Measurements from ENCODE around the gene DUSP15. TPM values are rescaled to one million over a fixed set of nuclear protein-coding genes. Genes with fewer than 3 reads are reported as not detected.

Gene DUSP15
- total RNA-seq, 1 experiment from 2014 or later: 9.1 TPM

GRCh38 chr20:31848088-31848999, 22.0 kb downstream of the DUSP15 start:
- Histone ChIP-seq H3K4me3 (ENCODE audit: low read depth, low read length) (no peak overlapping the region), H3K27me3 (replicated peaks; ENCODE audit: control insufficient read depth, insufficient read depth, low read length) (peaks cover 11% of the 10 kb centered on the region), H3K4me1 (peaks cover 7% of the 10 kb centered on the region; the same call in 1 of the 2 replicates), H3K36me3 (ENCODE audit: control insufficient read depth, insufficient read depth, low read length) (no peaks in the 10 kb centered on the region), H3K9me3 (no peaks in the 10 kb centered on the region)
- ChIA-PET POLR2A (no interaction called here), CTCF (interaction anchor here (0.7 to 2.0 kb wide), 4 partner anchors 25 to 236 kb away, joined by 3 to 5 read pairs (median 4); partner anchors contain the start of gene PDRG1)
- BruUV-seq (replicated peaks): no TSS peak
- H3K9me3 Mint-ChIP-seq (ENCODE audit: unreplicated experiment): no peaks in the 10 kb centered on the region
- H3K27ac Mint-ChIP-seq (ENCODE audit: unreplicated experiment): no peak overlapping the region
- TF ChIP-seq CTCF (IDR thresholded peaks at IDR 0.05; ENCODE audit: insufficient read depth in 1 of 2, low read depth in 1 of 2, low read length in 1 of 2, severe bottlenecking in 1 of 2, unreplicated experiment in 1 of 2): no peak
- DNase-seq: no peak
- H3K36me3 Mint-ChIP-seq (ENCODE audit: insufficient read depth, unreplicated experiment): no peaks in the 10 kb centered on the region
- intact Hi-C loops (cut with micrococcal nuclease; ENCODE audit: unreplicated experiment): no loop called here
- peaks cover 18% of the 10 kb centered on the region for H3K27me3 Mint-ChIP-seq (ENCODE audit: insufficient read depth, unreplicated experiment)
- H3K4me1 Mint-ChIP-seq (ENCODE audit: low read depth, unreplicated experiment): no peaks in the 10 kb centered on the region
- H3K4me3 Mint-ChIP-seq (ENCODE audit: unreplicated experiment): no peak overlapping the region

DNA sequence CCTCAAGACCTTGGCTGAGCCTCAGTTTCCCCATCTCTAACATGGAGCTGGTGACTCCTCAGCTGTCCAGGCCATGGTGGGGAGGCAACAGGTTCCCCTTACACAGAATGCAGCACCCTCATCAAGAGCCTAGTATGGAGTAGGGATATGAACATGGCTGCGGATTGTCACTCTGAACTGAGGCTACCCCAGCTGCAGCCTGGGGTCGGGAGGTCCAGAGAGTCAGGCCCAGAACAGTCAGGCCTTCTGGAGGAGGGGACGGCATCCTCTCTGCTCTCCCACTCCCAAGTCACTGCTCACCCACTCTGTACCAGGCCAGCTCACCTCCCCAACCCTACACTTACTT, 23.6 kb downstream of the DUSP15 start:
- Mint-ChIP-seq H3K27me3 (ENCODE audit: insufficient read depth, unreplicated experiment) (peaks cover 18% of the 10 kb centered on the region), H3K4me1 (ENCODE audit: low read depth, unreplicated experiment) (no peaks in the 10 kb centered on the region), H3K4me3 (ENCODE audit: unreplicated experiment) (no peak overlapping the region), H3K36me3 (ENCODE audit: insufficient read depth, unreplicated experiment) (no peaks in the 10 kb centered on the region), H3K27ac (ENCODE audit: unreplicated experiment) (no peak overlapping the region), H3K9me3 (ENCODE audit: unreplicated experiment) (no peaks in the 10 kb centered on the region)
- Histone ChIP-seq H3K36me3 (ENCODE audit: control insufficient read depth, insufficient read depth, low read length) (no peaks in the 10 kb centered on the region), H3K4me3 (ENCODE audit: low read depth, low read length) (no peak overlapping the region), H3K4me1 (peaks cover 7% of the 10 kb centered on the region; the same call in 1 of the 2 replicates), H3K27me3 (replicated peaks; ENCODE audit: control insufficient read depth, insufficient read depth, low read length) (peaks cover 10% of the 10 kb centered on the region), H3K9me3 (no peaks in the 10 kb centered on the region)
- POLR2A ChIA-PET: no interaction called here
- intact Hi-C loops (cut with micrococcal nuclease; ENCODE audit: unreplicated experiment): loop anchor here (1.0 kb wide), 1 partner anchor 23 kb away; no protein-coding TSS in a partner anchor
- CTCF ChIA-PET: interaction anchor here (0.6 to 2.5 kb wide), 23 partner anchors 9 to 234 kb away, joined by 3 to 14 read pairs (median 5); partner anchors contain the start of gene PDRG1
- TF ChIP-seq CTCF (IDR thresholded peaks at IDR 0.05; ENCODE audit: insufficient read depth in 1 of 2, low read depth in 1 of 2, low read length in 1 of 2, severe bottlenecking in 1 of 2, unreplicated experiment in 1 of 2): peak in 1 of 2 experiments; percentile 1
- DNase-seq: no peak
- BruUV-seq (replicated peaks): no TSS peak

DNA sequence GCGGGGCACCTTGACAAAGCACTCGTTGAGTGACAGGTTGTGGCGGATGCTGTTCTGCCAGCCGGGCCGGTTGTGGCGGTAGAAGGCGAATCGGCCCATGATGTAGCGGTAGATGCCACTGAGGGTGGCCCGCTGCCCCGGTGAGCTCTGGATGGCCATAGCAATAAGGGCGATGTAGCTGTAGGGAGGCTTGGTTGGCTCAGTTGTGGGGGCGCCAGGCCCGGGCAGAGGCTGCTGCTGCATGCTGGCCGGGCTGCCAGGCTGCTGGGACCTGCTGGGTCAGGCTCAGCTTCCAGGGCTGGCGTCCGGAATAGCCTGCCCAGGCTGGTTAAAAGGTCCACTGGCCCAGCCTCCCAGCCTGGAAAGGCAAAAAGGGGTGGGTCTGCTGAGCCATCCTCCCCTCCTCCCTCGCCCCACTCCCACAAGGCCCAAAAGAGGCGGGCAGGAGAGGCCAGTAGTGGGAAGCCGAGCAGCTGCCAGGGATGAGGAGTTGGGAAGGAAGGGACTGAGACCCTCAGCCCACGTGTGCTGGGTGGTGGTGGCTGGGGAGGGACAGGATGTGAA, 24.9 kb downstream of the DUSP15 start, which contains the start of gene FOXS1:
FOXS1 (minus strand) TSS at position 305 of the 564 bp plus-strand sequence; CDS start at position 243, 62 bp downstream.
- no peak for TF ChIP-seq CTCF (IDR thresholded peaks at IDR 0.05; ENCODE audit: insufficient read depth in 1 of 2, low read depth in 1 of 2, low read length in 1 of 2, severe bottlenecking in 1 of 2, unreplicated experiment in 1 of 2)
- no peak within 1 kb of the TSS for H3K4me3 ChIP-seq (ENCODE audit: low read depth, low read length)
- ChIA-PET POLR2A (no interaction called here), CTCF (interaction anchor here (0.5 to 2.5 kb wide), 4 partner anchors 10 to 172 kb away, joined by 3 to 13 read pairs (median 6); no protein-coding TSS in a partner anchor)
- H3K36me3 ChIP-seq (ENCODE audit: control insufficient read depth, insufficient read depth, low read length): no peaks in the 10 kb centered on the region
- Mint-ChIP-seq H3K4me1 (ENCODE audit: low read depth, unreplicated experiment) (no peaks in the 10 kb centered on the region), H3K36me3 (ENCODE audit: insufficient read depth, unreplicated experiment) (no peaks in the 10 kb centered on the region), H3K4me3 (ENCODE audit: unreplicated experiment) (no peak within 1 kb of the TSS), H3K9me3 (ENCODE audit: unreplicated experiment) (no peaks in the 10 kb centered on the region), H3K27me3 (ENCODE audit: insufficient read depth, unreplicated experiment) (peaks cover 10% of the 10 kb centered on the region), H3K27ac (ENCODE audit: unreplicated experiment) (no peak within 1 kb of the TSS)
- H3K9me3 ChIP-seq: no peaks in the 10 kb centered on the region
- no TSS peak for BruUV-seq (replicated peaks)
- H3K27me3 ChIP-seq (replicated peaks; ENCODE audit: control insufficient read depth, insufficient read depth, low read length): peaks cover 6% of the 10 kb centered on the region
- peaks cover 7% of the 10 kb centered on the region; the same call in 1 of the 2 replicates for H3K4me1 ChIP-seq
- no peak for DNase-seq
- intact Hi-C loops (cut with micrococcal nuclease; ENCODE audit: unreplicated experiment): no loop called here

Measured in Caco-2 (cell line).